ENCODE data around the gene ARHGAP10. TPM values are rescaled to one million over a fixed set of nuclear protein-coding genes. Genes with fewer than 3 reads are reported as not detected.

The ARHGAP10 gene
- total and polyA plus RNA-seq, 2 donors from 2014 or later, result 13.4 to 20.3 TPM

DNA sequence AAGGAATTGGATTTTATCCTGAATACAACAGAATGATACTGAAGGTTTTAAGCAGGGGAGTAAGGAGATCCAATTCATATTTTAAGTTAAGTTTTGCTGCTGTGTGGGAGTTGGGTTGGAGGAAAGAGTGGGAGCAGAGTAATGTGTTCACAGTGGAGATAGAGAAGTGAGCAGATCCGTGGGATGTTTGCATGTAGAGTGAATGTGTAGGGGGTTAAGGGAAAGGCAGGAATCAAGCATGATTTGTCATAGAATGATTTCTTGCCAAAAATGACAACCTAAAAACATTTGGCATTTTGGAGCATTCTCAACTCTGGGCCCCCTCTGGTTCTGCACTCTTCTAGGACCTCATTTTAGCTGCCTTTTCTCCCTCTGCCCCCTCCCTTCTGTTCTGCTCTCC, 76.6 kb downstream of the ARHGAP10 start:
- Histone ChIP-seq H3K9ac (ENCODE audit: low read length in 3 of 3) (no peak overlapping the region), H3K4me3 (ENCODE audit: low read length in 3 of 3) (no peak overlapping the region), H3K36me3 (ENCODE audit: control insufficient read depth in 2 of 3, insufficient read depth in 3 of 3, low read length in 3 of 3) (no peaks in the 10 kb centered on the region), H3K27me3 (ENCODE audit: control insufficient read depth, insufficient read depth, low read length) (no peaks in the 10 kb centered on the region), H3K27ac (ENCODE audit: low read depth in 2 of 2, low read length in 2 of 2) (no peak overlapping the region), H3K4me1 (ENCODE audit: control insufficient read depth in 2 of 3, insufficient read depth in 2 of 3, low read depth in 1 of 3, low read length in 3 of 3) (no peaks in the 10 kb centered on the region), H3K9me3 (ENCODE audit: control insufficient read depth in 2 of 3, insufficient read depth in 1 of 3, low read length in 3 of 3) (no peaks in the 10 kb centered on the region)
- intact Hi-C loops (cut with DNase I), result no loop called here
- TF ChIP-seq, protein P1, sequence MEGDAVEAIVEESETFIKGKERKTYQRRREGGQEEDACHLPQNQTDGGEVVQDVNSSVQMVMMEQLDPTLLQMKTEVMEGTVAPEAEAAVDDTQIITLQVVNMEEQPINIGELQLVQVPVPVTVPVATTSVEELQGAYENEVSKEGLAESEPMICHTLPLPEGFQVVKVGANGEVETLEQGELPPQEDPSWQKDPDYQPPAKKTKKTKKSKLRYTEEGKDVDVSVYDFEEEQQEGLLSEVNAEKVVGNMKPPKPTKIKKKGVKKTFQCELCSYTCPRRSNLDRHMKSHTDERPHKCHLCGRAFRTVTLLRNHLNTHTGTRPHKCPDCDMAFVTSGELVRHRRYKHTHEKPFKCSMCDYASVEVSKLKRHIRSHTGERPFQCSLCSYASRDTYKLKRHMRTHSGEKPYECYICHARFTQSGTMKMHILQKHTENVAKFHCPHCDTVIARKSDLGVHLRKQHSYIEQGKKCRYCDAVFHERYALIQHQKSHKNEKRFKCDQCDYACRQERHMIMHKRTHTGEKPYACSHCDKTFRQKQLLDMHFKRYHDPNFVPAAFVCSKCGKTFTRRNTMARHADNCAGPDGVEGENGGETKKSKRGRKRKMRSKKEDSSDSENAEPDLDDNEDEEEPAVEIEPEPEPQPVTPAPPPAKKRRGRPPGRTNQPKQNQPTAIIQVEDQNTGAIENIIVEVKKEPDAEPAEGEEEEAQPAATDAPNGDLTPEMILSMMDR (IDR thresholded peaks at IDR 0.05; ENCODE audit: borderline replicate concordance, extremely low read depth, insufficient read depth), result no peak
- no peak for DNase-seq
- no peak for FAIRE-seq

DNA sequence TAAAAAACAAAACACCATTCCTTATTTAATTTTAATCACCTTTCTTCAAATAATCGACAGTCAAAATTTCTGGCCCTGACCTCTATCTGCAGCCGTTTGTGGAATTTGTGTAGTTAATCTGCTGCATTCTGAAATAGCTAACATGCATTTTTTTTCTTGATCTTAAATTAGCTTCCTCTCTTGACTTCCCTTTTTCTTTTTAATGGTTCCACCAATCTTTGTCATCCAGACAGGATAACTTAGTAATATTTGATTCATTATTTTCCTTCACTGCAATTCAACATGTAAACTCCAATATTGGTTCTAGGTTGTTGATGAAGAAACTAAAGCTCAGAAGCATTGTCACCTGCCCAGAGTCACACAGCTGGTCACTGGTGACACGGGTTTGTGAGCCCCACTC, 77.3 kb downstream of the ARHGAP10 start:
- Histone ChIP-seq H3K27me3 (ENCODE audit: control insufficient read depth, insufficient read depth, low read length) (no peaks in the 10 kb centered on the region), H3K4me3 (ENCODE audit: low read length in 3 of 3) (no peak overlapping the region), H3K9ac (ENCODE audit: low read length in 3 of 3) (no peak overlapping the region), H3K9me3 (ENCODE audit: control insufficient read depth in 2 of 3, insufficient read depth in 1 of 3, low read length in 3 of 3) (no peaks in the 10 kb centered on the region), H3K4me1 (ENCODE audit: control insufficient read depth in 2 of 3, insufficient read depth in 2 of 3, low read depth in 1 of 3, low read length in 3 of 3) (no peaks in the 10 kb centered on the region), H3K27ac (ENCODE audit: low read depth in 2 of 2, low read length in 2 of 2) (no peak overlapping the region), H3K36me3 (ENCODE audit: control insufficient read depth in 2 of 3, insufficient read depth in 3 of 3, low read length in 3 of 3) (no peaks in the 10 kb centered on the region)
- FAIRE-seq, result no peak
- TF ChIP-seq, protein P1 (IDR thresholded peaks at IDR 0.05; ENCODE audit: borderline replicate concordance, extremely low read depth, insufficient read depth), result no peak
- DNase-seq, result no peak
- intact Hi-C loops (cut with DNase I), result no loop called here

DNA sequence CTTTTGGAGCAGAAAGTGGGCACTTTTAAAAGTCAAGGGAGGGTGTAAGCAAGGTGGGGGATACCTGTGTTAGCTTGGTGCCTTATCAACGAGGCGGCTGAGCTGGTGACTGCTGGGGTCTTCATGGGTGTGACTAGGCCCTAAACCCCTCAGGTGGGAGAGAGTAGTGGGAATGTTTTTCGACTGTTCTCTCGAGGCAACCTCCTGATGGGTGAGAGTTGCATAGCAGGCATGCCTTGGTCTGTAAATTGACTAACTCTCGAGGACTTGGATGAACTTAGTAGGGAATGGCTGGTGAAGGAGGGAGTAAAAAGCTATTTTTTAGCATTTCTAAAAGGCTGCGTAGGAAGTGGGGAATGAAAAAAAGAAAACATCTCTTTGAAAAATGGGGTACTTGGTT, 80.0 kb downstream of the ARHGAP10 start:
- Histone ChIP-seq H3K4me1 (ENCODE audit: control insufficient read depth in 2 of 3, insufficient read depth in 2 of 3, low read depth in 1 of 3, low read length in 3 of 3) (peaks cover 0 to 6% (median 4%) of the 10 kb centered on the region in 3 donors), H3K9me3 (ENCODE audit: control insufficient read depth in 2 of 3, insufficient read depth in 1 of 3, low read length in 3 of 3) (no peaks in the 10 kb centered on the region), H3K4me3 (ENCODE audit: low read length in 3 of 3) (no peak overlapping the region), H3K27me3 (ENCODE audit: control insufficient read depth, insufficient read depth, low read length) (no peaks in the 10 kb centered on the region), H3K27ac (ENCODE audit: low read depth in 2 of 2, low read length in 2 of 2) (no peak overlapping the region), H3K36me3 (ENCODE audit: control insufficient read depth in 2 of 3, insufficient read depth in 3 of 3, low read length in 3 of 3) (no peaks in the 10 kb centered on the region), H3K9ac (ENCODE audit: low read length in 3 of 3) (no peak overlapping the region)
- DNase-seq (no peak), FAIRE-seq (no peak)
- intact Hi-C loops (cut with DNase I), result no loop called here
- TF ChIP-seq, protein P1 (IDR thresholded peaks at IDR 0.05; ENCODE audit: borderline replicate concordance, extremely low read depth, insufficient read depth), result no peak

DNA sequence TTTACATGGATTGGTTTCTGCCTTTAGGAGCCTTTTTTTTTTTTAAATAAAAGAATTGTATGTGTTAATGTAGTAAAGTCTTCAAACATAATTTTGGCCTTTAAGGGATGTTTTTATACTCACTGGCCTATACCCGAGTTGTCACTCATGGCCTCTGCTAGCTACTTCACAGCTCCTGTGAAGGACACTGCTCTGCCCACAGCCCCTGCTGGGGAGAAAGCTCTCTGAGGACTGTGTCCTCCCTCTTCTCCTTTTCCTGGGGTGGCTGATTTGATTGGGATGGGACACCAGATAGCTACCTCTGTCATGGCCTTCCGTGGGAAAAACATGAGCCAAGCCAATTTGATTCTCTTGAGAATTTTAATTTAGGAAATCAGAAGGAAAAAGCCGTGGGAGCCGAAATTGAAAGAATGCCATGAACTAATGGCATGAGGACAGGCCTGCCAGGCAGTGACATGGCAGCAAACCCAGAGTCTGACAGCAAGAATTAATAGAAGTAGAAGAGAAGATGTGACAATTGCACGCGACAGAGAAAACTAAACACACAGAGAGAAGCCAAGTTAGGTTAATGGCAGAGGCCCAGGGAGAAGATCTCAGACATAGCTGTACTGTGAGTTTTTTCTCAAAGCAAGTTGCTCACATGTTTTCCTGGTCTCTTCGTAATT, 81.4 kb downstream of the ARHGAP10 start:
- Histone ChIP-seq H3K27ac (ENCODE audit: low read depth in 2 of 2, low read length in 2 of 2) (no peak overlapping the region), H3K4me1 (ENCODE audit: control insufficient read depth in 2 of 3, insufficient read depth in 2 of 3, low read depth in 1 of 3, low read length in 3 of 3) (peaks cover 0 to 6% (median 4%) of the 10 kb centered on the region in 3 donors), H3K36me3 (ENCODE audit: control insufficient read depth in 2 of 3, insufficient read depth in 3 of 3, low read length in 3 of 3) (no peaks in the 10 kb centered on the region), H3K9ac (ENCODE audit: low read length in 3 of 3) (no peak overlapping the region), H3K27me3 (ENCODE audit: control insufficient read depth, insufficient read depth, low read length) (no peaks in the 10 kb centered on the region), H3K4me3 (ENCODE audit: low read length in 3 of 3) (no peak overlapping the region), H3K9me3 (ENCODE audit: control insufficient read depth in 2 of 3, insufficient read depth in 1 of 3, low read length in 3 of 3) (no peaks in the 10 kb centered on the region)
- intact Hi-C loops (cut with DNase I), result no loop called here
- TF ChIP-seq, protein P1 (IDR thresholded peaks at IDR 0.05; ENCODE audit: borderline replicate concordance, extremely low read depth, insufficient read depth), result no peak
- DNase-seq (no peak), FAIRE-seq (no peak)

Measured in kidney (tissue), 14 donors.